Esophagus muscularis mucosa (tissue), 4 donors: Measurements from ENCODE around the gene NUCB2. TPM values are rescaled to one million over a fixed set of nuclear protein-coding genes. Genes with fewer than 3 reads are reported as not detected.

Experiments
- DNase-seq: peaks from one replicate; pipeline ENCODE4 v3.0.0-alpha.2; 2017; ENCODE audit errors: extremely low spot score
- H3K27ac ChIP-seq, 4 donors: fragments of 200-600 bp; sonication (generic); replicated peaks in 1 of 4; 1 replicate in 3 of 4; 2 replicates in 1 of 4; pipeline ENCODE4 v1.5.1; 2016 to 2019; ENCODE audit warnings: mild to moderate bottlenecking in 1 of 4
- H3K27me3 ChIP-seq, 4 donors: fragments of 200-600 bp; sonication (generic); one replicate each; pipeline versions ENCODE4 v1.5.1 to v1.6.0; 2016 to 2019
- H3K36me3 ChIP-seq, 4 donors: fragments of 200-600 bp; sonication (generic); one replicate each; pipeline ENCODE4 v1.5.1; 2016 to 2019
- H3K4me1 ChIP-seq, 4 donors: fragments of 200-600 bp; sonication (generic); one replicate each; pipeline ENCODE4 v1.5.1; 2016 to 2019
- H3K4me3 ChIP-seq, 4 donors: fragments of 200-600 bp; sonication (generic); 1 replicate in 2 of 4; 2 replicates in 2 of 4; pipeline ENCODE4 v1.5.1; 2016 to 2019; ENCODE audit warnings: mild to moderate bottlenecking in 4 of 4, moderate library complexity in 1 of 4
- H3K9me3 ChIP-seq, 4 donors: fragments of 200-600 bp; sonication (generic); 1 replicate in 3 of 4; 2 replicates in 1 of 4; pipeline ENCODE4 v1.5.1; 2016 to 2019
- EP300 ChIP-seq: sonication (generic); formaldehyde crosslinking; IDR thresholded peaks from one replicate; pipeline ENCODE4 v1.6.1; 2017; ENCODE audit warnings: antibody characterized with exemption
- POLR2A ChIP-seq: fragments of 450-650 bp; IDR thresholded peaks from one replicate; pipeline ENCODE4 v1.6.1; 2017; ENCODE audit warnings: antibody characterized with exemption, moderate library complexity, mild to moderate bottlenecking, low read depth
- POLR2AphosphoS5 ChIP-seq, 2 donors: sonication (generic); formaldehyde crosslinking; IDR thresholded peaks; one replicate each; pipeline ENCODE4 v1.6.1; 2017; ENCODE audit warnings: antibody characterized with exemption in 2 of 2
- WGBS: methylation state at CpG from one replicate; pipeline ENCODE4 v1.1.5; 2018; 5-methylcytosine and 5-hydroxymethylcytosine counted together
- intact Hi-C: fragments of 100-400 bp; cut with DNase I; formaldehyde crosslinking; loops from one replicate; pipeline ENCODE4 v1.15.1; 2023
- total RNA-seq, 4 donors: library from RNA; depleted of rRNA; stranded (reverse); fragments of >200 nt; gene quantifications; one replicate each; pipeline versions ENCODE4 v1.1.0 to v1.2.1, GENCODE V29; 2016
- TF ChIP-seq, protein P1 (sequence below), 3 experiments: fragments of 200-600 bp in 2 of 3; fragments of 450-650 bp in 1 of 3; sonication (generic) in 2 of 3; IDR thresholded peaks; one replicate each; pipeline ENCODE4 v1.5.1; 2017 to 2019; ENCODE audit warnings: antibody characterized with exemption in 3 of 3, mild to moderate bottlenecking in 2 of 3, moderate library complexity in 1 of 3

The NUCB2 gene
- total RNA-seq, 4 donors from 2014 or later = 34.3 to 43.8 (median 42.6) TPM

DNA sequence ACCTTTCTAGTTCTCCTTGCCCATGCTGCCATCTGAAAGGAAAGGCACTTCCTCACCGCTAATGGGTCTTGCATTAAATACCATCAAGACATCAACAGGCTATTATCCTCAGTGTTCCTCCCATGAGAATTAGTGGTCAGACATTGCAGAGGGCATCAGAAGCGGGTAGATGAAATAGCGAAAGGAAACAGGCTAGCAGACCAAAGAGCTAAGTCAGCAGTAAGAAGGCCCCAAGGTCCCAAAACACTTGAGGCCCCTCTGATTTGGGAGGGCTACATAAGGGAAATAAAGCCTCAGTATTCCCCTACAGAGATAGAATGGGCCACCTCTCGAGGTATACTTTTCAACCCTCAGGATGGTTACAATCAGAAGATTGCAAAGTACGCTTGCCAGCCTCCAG, 99.0 kb downstream of the NUCB2 start:
- Histone ChIP-seq H3K4me3 (no peak overlapping the region), H3K9me3 (peaks cover 0 to 36% (median 23%) of the 10 kb centered on the region in 4 donors), H3K36me3 (peaks cover 20 to 74% (median 33%) of the 10 kb centered on the region in 4 donors), H3K27me3 (no peaks in the 10 kb centered on the region), H3K4me1 (peaks cover 0 to 5% (median 0%) of the 10 kb centered on the region in 4 donors), H3K27ac (no peak overlapping the region)
- intact Hi-C loops = no loop called here
- WGBS = 88% methylated on average over 5 of the region's 5 CpGs
- no peak for DNase-seq
- TF ChIP-seq, protein P1, sequence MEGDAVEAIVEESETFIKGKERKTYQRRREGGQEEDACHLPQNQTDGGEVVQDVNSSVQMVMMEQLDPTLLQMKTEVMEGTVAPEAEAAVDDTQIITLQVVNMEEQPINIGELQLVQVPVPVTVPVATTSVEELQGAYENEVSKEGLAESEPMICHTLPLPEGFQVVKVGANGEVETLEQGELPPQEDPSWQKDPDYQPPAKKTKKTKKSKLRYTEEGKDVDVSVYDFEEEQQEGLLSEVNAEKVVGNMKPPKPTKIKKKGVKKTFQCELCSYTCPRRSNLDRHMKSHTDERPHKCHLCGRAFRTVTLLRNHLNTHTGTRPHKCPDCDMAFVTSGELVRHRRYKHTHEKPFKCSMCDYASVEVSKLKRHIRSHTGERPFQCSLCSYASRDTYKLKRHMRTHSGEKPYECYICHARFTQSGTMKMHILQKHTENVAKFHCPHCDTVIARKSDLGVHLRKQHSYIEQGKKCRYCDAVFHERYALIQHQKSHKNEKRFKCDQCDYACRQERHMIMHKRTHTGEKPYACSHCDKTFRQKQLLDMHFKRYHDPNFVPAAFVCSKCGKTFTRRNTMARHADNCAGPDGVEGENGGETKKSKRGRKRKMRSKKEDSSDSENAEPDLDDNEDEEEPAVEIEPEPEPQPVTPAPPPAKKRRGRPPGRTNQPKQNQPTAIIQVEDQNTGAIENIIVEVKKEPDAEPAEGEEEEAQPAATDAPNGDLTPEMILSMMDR (IDR thresholded peaks at IDR 0.05) = no peak
- TF ChIP-seq POLR2AphosphoS5 (IDR thresholded peaks at IDR 0.05) (no peak), EP300 (no peak), POLR2A (no peak)

DNA sequence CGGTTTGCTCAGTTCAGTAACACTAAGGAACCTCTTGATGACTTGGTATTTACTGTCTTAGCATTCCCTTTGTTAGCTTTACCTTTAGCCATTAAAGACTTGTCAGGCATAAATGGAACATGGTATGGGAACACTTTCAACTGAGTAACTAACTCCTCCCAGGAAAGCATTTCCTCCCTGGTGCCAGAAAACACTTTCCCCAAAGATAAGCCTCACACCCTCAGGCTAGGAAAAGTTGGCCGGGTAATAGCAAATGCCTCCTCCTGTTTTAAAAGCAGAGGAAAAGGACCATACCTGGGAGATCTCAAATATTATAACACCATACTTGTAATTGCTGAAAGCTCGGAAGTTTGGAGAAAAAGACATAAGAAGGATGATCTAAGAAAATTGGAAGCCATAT, 100.0 kb downstream of the NUCB2 start:
- Histone ChIP-seq H3K27me3 (no peaks in the 10 kb centered on the region), H3K36me3 (peaks cover 12 to 64% (median 28%) of the 10 kb centered on the region in 4 donors), H3K27ac (no peak overlapping the region), H3K4me1 (peaks cover 0 to 5% (median 0%) of the 10 kb centered on the region in 4 donors), H3K9me3 (peaks cover 0 to 26% (median 13%) of the 10 kb centered on the region in 4 donors), H3K4me3 (no peak overlapping the region)
- 91% methylated on average over 3 of the region's 3 CpGs for WGBS
- no peak for DNase-seq
- intact Hi-C loops = no loop called here
- TF ChIP-seq, protein P1 (IDR thresholded peaks at IDR 0.05) = no peak
- TF ChIP-seq POLR2A = no peak
- TF ChIP-seq POLR2AphosphoS5 (IDR thresholded peaks at IDR 0.05) = no peak
- TF ChIP-seq EP300 = no peak

DNA sequence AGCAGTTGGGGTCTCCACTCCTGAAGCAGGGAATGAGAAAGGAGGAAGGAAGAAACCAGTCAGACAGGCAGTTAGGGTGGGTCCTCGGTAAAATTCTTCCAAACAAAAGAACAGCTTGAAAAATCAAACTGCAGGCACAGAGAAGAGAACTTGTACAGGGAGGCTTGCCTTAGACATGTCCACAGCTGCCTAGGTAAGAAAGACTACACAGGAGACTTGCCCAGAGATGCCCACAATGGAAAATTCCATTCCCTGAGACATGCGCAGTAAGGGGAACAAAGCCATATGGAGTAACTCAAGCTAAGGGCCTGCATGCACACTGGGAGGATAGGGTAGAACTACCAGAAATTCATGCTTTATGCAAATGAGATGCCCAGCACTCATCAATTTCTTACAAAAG, 102.1 kb downstream of the NUCB2 start:
- Histone ChIP-seq H3K4me1 (peaks cover 0 to 5% (median 0%) of the 10 kb centered on the region in 4 donors), H3K4me3 (no peak overlapping the region), H3K27me3 (no peaks in the 10 kb centered on the region), H3K36me3 (peaks cover 0 to 43% (median 8%) of the 10 kb centered on the region in 4 donors), H3K27ac (no peak overlapping the region), H3K9me3 (peaks cover 0 to 7% (median 0%) of the 10 kb centered on the region in 4 donors)
- no peak for DNase-seq
- intact Hi-C loops = no loop called here
- TF ChIP-seq POLR2A = no peak
- TF ChIP-seq, protein P1 (IDR thresholded peaks at IDR 0.05) = no peak
- TF ChIP-seq EP300 = no peak
- TF ChIP-seq POLR2AphosphoS5 (IDR thresholded peaks at IDR 0.05) = no peak
- 56% methylated on average over 2 of the region's 2 CpGs for WGBS

DNA sequence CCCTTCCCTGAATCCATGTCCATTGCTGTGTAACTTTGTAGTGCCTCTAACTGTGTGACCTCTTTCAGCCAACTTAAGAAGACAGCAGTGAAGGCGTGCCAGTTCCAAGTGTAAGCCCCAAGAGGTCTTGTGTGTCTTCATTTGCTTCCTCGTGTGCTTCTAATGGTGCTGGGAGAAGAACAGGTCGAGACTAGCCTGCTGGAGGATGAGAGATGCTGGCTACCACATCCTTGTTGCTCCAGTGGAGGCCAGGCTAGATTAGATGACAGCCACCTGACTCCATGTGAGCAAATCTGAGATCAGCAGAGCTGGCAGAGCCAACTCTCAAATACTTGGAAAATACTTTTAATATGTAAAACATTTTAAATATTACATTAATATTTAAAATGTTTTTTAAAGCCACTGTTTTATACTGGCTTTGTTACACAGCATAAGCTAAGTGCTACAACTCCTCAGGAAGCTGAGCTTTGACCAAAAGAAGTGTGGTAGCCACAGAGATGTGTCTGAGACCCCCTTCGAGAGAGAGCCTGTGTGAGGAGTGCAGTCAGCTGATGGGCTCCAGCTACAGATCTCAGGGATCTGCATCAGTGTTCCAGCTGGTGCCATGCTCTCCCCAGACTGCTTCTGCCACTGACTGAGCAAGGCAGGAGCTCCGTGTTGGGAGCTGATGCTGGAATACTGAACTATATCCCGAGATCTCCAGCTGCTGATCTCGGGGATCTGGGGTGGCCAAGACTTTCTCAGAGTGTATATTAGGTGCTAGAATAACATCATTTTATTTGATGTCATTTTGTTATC, 103.0 kb downstream of the NUCB2 start:
- H3K4me1 ChIP-seq = peaks cover 0 to 5% (median 0%) of the 10 kb centered on the region in 4 donors
- no peaks in the 10 kb centered on the region for H3K9me3 ChIP-seq
- H3K27ac ChIP-seq = no peak overlapping the region
- no peaks in the 10 kb centered on the region for H3K27me3 ChIP-seq
- peaks cover 0 to 35% (median 7%) of the 10 kb centered on the region in 4 donors for H3K36me3 ChIP-seq
- 86% methylated on average over 7 of the region's 7 CpGs for WGBS
- no peak for TF ChIP-seq POLR2A
- TF ChIP-seq EP300 = no peak
- TF ChIP-seq, protein P1 (IDR thresholded peaks at IDR 0.05) = no peak
- no peak for TF ChIP-seq POLR2AphosphoS5 (IDR thresholded peaks at IDR 0.05)
- H3K4me3 ChIP-seq = no peak overlapping the region
- intact Hi-C loops = no loop called here
- DNase-seq = no peak
